GM18870 (cell line): Measurements from ENCODE around the gene UBTD2.
A peak's percentile ranks its signal among the peaks of the same experiment; 100 is the strongest.
"Not testable (repeated sequence)": the region's sequence is repeated elsewhere in the genome, so short reads cannot be mapped to it uniquely, and the experiment has no call there.

Experiments
- ATAC-seq: cut with Tn5 transposase; IDR thresholded peaks from one replicate; pipeline ENCODE4 v1.9.1; 2021; ENCODE audit warnings: moderate library complexity; ENCODE audit not compliant: unreplicated experiment

The UBTD2 gene

GRCh38 chr5:172252501-172252900 lies 31.1 kb downstream of the UBTD2 start:
- no peak for ATAC-seq

- no peak for ATAC-seq
Measured at GRCh38 chr5:172251419-172251818, 32.1 kb downstream of the UBTD2 start.

- no peak for ATAC-seq
Measured at GRCh38 chr5:172248637-172249036, 34.9 kb downstream of the UBTD2 start.

- no peak for ATAC-seq
Measured at GRCh38 chr5:172245703-172246125, 37.9 kb downstream of the UBTD2 start.

GRCh38 chr5:172245046-172245445 lies 38.5 kb downstream of the UBTD2 start:
- ATAC-seq, result no peak

- no peak for ATAC-seq
Measured at GRCh38 chr5:172243302-172243701, 40.3 kb downstream of the UBTD2 start.

GRCh38 chr5:172238334-172238733 lies 45.2 kb downstream of the UBTD2 start:
- ATAC-seq, result no peak

GRCh38 chr5:172235827-172236736 lies 47.5 kb downstream of the UBTD2 start:
- no peak for ATAC-seq

GRCh38 chr5:172235132-172235780 lies 48.3 kb downstream of the UBTD2 start:
- peak; percentile 58 for ATAC-seq

GRCh38 chr5:172234031-172234430 lies 49.5 kb downstream of the UBTD2 start:
- ATAC-seq, result no peak

GRCh38 chr5:172229904-172230303 lies 53.7 kb downstream of the UBTD2 start:
- ATAC-seq, result no peak

GRCh38 chr5:172224996-172225395 lies 58.6 kb downstream of the UBTD2 start:
- no peak for ATAC-seq

GRCh38 chr5:172223901-172224873 lies 59.4 kb downstream of the UBTD2 start:
- ATAC-seq, result peak; percentile 80

- ATAC-seq, result no peak
Measured at GRCh38 chr5:172219296-172219695, 64.3 kb downstream of the UBTD2 start.

- no peak for ATAC-seq
Measured at GRCh38 chr5:172216345-172216744, 67.2 kb downstream of the UBTD2 start.

- no peak for ATAC-seq
Measured at GRCh38 chr5:172213126-172213525, 70.4 kb downstream of the UBTD2 start.

GRCh38 chr5:172211676-172212075 lies 71.9 kb downstream of the UBTD2 start:
- no peak for ATAC-seq

GRCh38 chr5:172209714-172210113 lies 73.8 kb downstream of the UBTD2 start:
- ATAC-seq, result no peak

- ATAC-seq, result no peak
Measured at GRCh38 chr5:172207511-172207910, 76.1 kb downstream of the UBTD2 start.

GRCh38 chr5:172205984-172206383 lies 77.6 kb downstream of the UBTD2 start:
- not testable (repeated sequence) for ATAC-seq

GRCh38 chr5:172200476-172200875 lies 83.1 kb downstream of the UBTD2 start:
- no peak for ATAC-seq
